Peyer's patch (tissue), 4 donors: ENCODE results near the gene USP24.

Experiments used
- POLR2A ChIP-seq, 2 donors: fragments of 450-650 bp; IDR thresholded peaks; one replicate each; pipeline ENCODE4 v1.5.1; 2017; ENCODE audit warnings: antibody characterized with exemption in 2 of 2, mild to moderate bottlenecking in 2 of 2, moderate library complexity in 2 of 2
- TF ChIP-seq, protein P1 (sequence below), 6 experiments: fragments of 450-650 bp in 4 of 6; fragments of 200-600 bp in 2 of 6; sonication (generic) in 1 of 6; IDR thresholded peaks; one replicate each; pipeline ENCODE4 v1.5.1; 2017 to 2019; ENCODE audit warnings: antibody characterized with exemption in 6 of 6, mild to moderate bottlenecking in 3 of 6, moderate library complexity in 1 of 6

DNA sequence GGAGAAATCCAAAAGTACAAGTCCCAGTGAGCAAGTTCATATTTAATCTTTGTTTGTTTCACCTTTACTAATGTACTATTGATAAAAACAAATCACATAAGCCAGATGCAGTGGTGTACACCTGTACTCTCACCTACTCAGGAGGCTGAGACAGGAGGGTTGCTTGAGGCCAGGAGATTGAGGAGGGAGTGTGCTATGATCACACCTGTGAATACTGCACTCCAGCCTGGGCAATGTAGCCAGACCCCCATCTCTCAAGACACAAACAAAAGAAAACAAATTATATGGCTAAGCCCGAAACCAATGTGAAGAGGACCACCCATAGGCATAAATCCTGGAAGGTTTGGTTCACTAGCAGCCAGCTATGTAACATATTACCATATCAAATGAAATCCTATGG, 9.6 kb upstream of the USP24 start:
- TF ChIP-seq POLR2A (IDR thresholded peaks at IDR 0.05) = no peak
- TF ChIP-seq, protein P1, sequence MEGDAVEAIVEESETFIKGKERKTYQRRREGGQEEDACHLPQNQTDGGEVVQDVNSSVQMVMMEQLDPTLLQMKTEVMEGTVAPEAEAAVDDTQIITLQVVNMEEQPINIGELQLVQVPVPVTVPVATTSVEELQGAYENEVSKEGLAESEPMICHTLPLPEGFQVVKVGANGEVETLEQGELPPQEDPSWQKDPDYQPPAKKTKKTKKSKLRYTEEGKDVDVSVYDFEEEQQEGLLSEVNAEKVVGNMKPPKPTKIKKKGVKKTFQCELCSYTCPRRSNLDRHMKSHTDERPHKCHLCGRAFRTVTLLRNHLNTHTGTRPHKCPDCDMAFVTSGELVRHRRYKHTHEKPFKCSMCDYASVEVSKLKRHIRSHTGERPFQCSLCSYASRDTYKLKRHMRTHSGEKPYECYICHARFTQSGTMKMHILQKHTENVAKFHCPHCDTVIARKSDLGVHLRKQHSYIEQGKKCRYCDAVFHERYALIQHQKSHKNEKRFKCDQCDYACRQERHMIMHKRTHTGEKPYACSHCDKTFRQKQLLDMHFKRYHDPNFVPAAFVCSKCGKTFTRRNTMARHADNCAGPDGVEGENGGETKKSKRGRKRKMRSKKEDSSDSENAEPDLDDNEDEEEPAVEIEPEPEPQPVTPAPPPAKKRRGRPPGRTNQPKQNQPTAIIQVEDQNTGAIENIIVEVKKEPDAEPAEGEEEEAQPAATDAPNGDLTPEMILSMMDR (IDR thresholded peaks at IDR 0.05) = no peak
